H1 (cell line): ENCODE measurements around the gene MYL11.
A peak's percentile ranks its signal among the peaks of the same experiment; 100 is the strongest.

Experiments
- CTCF ChIP-seq, 3 experiments: IDR thresholded peaks; 1 replicate in 2 of 3; 2 replicates in 1 of 3; pipeline versions ENCODE4 v1.5.1 to v1.6.1; 2011; ENCODE audit warnings: low read length in 3 of 3, mild to moderate bottlenecking in 3 of 3, inconsistent platforms in 2 of 3, low read depth in 1 of 3, moderate library complexity in 1 of 3; ENCODE audit not compliant: insufficient read depth in 1 of 3; ENCODE audit errors: control extremely low read depth in 1 of 3
- HDAC2 ChIP-seq, 2 experiments: fragments of 300-600 bp in 1 of 2; sonication (generic) in 1 of 2; IDR thresholded peaks; 2 replicates each; pipeline ENCODE4 v1.6.1; 2011 to 2012; ENCODE audit warnings: low read depth in 2 of 2, low read length in 2 of 2, mild to moderate bottlenecking in 2 of 2, moderate library complexity in 2 of 2, borderline replicate concordance in 1 of 2, inconsistent platforms in 1 of 2
- POLR2A ChIP-seq, 2 experiments: IDR thresholded peaks; 1 replicate in 1 of 2; 2 replicates in 1 of 2; pipeline ENCODE4 v1.6.1; 2011; ENCODE audit warnings: low read depth in 2 of 2, low read length in 2 of 2, mild to moderate bottlenecking in 2 of 2; ENCODE audit errors: control extremely low read depth in 1 of 2
- SRF ChIP-seq: IDR thresholded peaks from 2 replicates; pipeline ENCODE4 v1.6.1; 2011; ENCODE audit warnings: mild to moderate bottlenecking, low read depth, low read length, moderate library complexity
- TAF1 ChIP-seq: IDR thresholded peaks from 2 replicates; pipeline ENCODE4 v1.6.1; 2011; ENCODE audit warnings: mild to moderate bottlenecking, low read depth, low read length
- TCF12 ChIP-seq: IDR thresholded peaks from 2 replicates; pipeline ENCODE4 v1.6.1; 2011; ENCODE audit warnings: low read depth, mild to moderate bottlenecking, low read length
- USF2 ChIP-seq: IDR thresholded peaks from 2 replicates; pipeline ENCODE4 v1.6.1; 2011; ENCODE audit warnings: low read length, improper control_type of control experiment
- YY1 ChIP-seq: IDR thresholded peaks from 2 replicates; pipeline ENCODE4 v1.6.1; 2011; ENCODE audit warnings: low read depth, mild to moderate bottlenecking, low read length

DNA sequence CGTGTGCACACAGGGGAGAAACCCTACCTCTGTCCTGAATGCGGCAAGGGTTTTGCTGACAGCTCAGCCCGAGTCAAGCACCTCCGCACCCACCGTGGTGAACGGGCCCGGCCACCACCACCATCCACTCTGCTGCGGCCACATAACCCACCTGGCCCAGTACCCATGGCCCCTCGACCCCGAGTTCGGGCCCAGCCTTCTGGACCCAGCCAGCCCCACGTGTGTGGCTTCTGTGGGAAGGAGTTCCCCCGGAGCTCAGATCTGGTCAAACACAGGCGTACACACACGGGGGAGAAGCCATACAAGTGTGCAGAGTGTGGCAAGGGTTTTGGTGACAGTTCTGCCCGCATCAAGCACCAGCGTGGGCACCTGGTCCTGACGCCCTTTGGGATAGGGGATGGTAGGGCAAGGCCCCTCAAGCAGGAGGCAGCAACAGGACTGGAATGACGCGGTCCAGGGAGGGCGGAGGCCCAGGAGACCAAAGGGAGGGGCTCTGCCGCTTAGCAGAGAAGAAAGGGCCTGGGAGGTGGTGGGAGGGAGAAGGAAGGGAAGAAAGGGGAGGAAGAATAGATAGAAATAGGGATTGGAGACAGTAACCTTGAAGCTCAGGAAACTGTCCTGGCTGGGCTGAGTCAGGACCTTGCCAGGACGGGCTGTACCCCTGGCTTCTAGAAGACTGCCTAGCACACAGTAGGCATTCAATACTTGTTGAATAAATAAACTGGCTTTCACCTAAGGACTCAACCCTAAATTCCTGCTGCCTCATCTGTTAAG is 24.2 kb downstream of the MYL11 start:
- no peak for TF ChIP-seq TAF1
- TF ChIP-seq CTCF (IDR thresholded peaks at IDR 0.05; ENCODE audit: control extremely low read depth in 1 of 3, insufficient read depth in 1 of 3, low read depth in 1 of 3, low read length in 3 of 3), result no peak
- peak in 1 of 2 experiments; percentile 5; a peak in 1 of 3 replicates for TF ChIP-seq POLR2A (IDR thresholded peaks at IDR 0.05; ENCODE audit: control extremely low read depth in 1 of 2, low read depth in 2 of 2, low read length in 2 of 2)
- TF ChIP-seq SRF, result no peak
- TF ChIP-seq USF2, result no peak
- TF ChIP-seq HDAC2 (IDR thresholded peaks at IDR 0.05; ENCODE audit: borderline replicate concordance in 1 of 2, low read depth in 2 of 2, low read length in 2 of 2), result no peak
- no peak for TF ChIP-seq YY1
- TF ChIP-seq TCF12, result no peak
